ENCODE results near the gene NFIB.

DNA sequence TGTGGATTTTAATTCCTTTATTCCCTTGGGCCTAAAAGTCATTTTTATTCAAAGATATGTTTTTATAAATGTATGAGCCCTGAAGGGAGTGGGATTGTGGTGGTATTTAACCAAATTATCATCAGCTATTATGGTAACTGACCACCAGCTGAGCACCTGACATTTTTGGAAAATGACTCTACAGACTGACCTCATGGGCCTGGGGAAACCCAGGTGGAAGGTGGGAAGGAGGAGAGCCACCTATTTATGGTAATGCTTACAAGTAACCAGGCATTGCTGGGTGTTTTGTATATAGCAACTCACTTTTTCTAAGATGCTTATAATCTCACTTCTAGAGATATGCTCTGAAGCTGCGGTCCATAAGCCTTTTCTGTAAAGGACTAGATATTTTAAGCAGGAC is 22.3 kb upstream of the NFIB start:
- no peak for TF ChIP-seq POLR2A (IDR thresholded peaks at IDR 0.05)
- TF ChIP-seq, protein P1, sequence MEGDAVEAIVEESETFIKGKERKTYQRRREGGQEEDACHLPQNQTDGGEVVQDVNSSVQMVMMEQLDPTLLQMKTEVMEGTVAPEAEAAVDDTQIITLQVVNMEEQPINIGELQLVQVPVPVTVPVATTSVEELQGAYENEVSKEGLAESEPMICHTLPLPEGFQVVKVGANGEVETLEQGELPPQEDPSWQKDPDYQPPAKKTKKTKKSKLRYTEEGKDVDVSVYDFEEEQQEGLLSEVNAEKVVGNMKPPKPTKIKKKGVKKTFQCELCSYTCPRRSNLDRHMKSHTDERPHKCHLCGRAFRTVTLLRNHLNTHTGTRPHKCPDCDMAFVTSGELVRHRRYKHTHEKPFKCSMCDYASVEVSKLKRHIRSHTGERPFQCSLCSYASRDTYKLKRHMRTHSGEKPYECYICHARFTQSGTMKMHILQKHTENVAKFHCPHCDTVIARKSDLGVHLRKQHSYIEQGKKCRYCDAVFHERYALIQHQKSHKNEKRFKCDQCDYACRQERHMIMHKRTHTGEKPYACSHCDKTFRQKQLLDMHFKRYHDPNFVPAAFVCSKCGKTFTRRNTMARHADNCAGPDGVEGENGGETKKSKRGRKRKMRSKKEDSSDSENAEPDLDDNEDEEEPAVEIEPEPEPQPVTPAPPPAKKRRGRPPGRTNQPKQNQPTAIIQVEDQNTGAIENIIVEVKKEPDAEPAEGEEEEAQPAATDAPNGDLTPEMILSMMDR (IDR thresholded peaks at IDR 0.05): no peak
- TF ChIP-seq POLR2AphosphoS5 (IDR thresholded peaks at IDR 0.05): no peak
- no peak for TF ChIP-seq EP300 (IDR thresholded peaks at IDR 0.05)

Data from stomach (tissue), 4 donors.